ENCODE data around the gene P3H4.
"Not testable (repeated sequence)": the region's sequence is repeated elsewhere in the genome, so short reads cannot be mapped to it uniquely, and the experiment has no call there.

Gene P3H4

GRCh38 chr17:41811549-41812380 lies at the start of gene P3H4:
Gene P3H4 (minus strand): TSS chr17:41811949. CDS start chr17:41811915, 34 bp downstream.
- peak; percentile 57 for DNase-seq

GRCh38 chr17:41860254-41860931 lies 48.6 kb upstream of the P3H4 start:
- DNase-seq, result no peak

GRCh38 chr17:41851382-41851781 lies 39.6 kb upstream of the P3H4 start:
- DNase-seq, result not testable (repeated sequence)

- DNase-seq, result no peak
Observed at GRCh38 chr17:41849251-41849990, 37.7 kb upstream of the P3H4 start.

- no peak for DNase-seq
Observed at GRCh38 chr17:41848788-41849187, 37.0 kb upstream of the P3H4 start.

GRCh38 chr17:41844971-41845370 lies 33.2 kb upstream of the P3H4 start:
- DNase-seq, result no peak

GRCh38 chr17:41840781-41841180 lies 29.0 kb upstream of the P3H4 start:
- DNase-seq, result not testable (repeated sequence)

- DNase-seq, result not testable (repeated sequence)
Observed at GRCh38 chr17:41839448-41839847, 27.7 kb upstream of the P3H4 start.

GRCh38 chr17:41837761-41838538 lies 26.2 kb upstream of the P3H4 start, which contains the start of gene KLHL10:
Gene KLHL10 (plus strand): TSS chr17:41837825. CDS start chr17:41837933, 108 bp downstream.
- DNase-seq, result no peak

- DNase-seq, result no peak
Observed at GRCh38 chr17:41836550-41837196, 24.9 kb upstream of the P3H4 start.

GRCh38 chr17:41835800-41836549 lies 24.2 kb upstream of the P3H4 start, which contains the start of gene NT5C3B:
Gene NT5C3B (minus strand): TSS chr17:41836232. CDS start chr17:41836193, 39 bp downstream.
- no peak for DNase-seq

GRCh38 chr17:41835214-41835799 lies 23.6 kb upstream of the P3H4 start:
- no peak for DNase-seq

- not testable (repeated sequence) for DNase-seq
Observed at GRCh38 chr17:41829961-41830360, 18.2 kb upstream of the P3H4 start.

GRCh38 chr17:41825175-41825845 lies 13.6 kb upstream of the P3H4 start:
- no peak for DNase-seq

GRCh38 chr17:41824086-41824485 lies 12.3 kb upstream of the P3H4 start:
- no peak for DNase-seq

- DNase-seq, result no peak
Observed at GRCh38 chr17:41823580-41823979, 11.8 kb upstream of the P3H4 start.

- no peak for DNase-seq
Observed at GRCh38 chr17:41823141-41823524, 11.4 kb upstream of the P3H4 start.

GRCh38 chr17:41822216-41823140 lies 10.7 kb upstream of the P3H4 start:
- no peak for DNase-seq

GRCh38 chr17:41821776-41822175 lies 10.0 kb upstream of the P3H4 start:
- DNase-seq, result no peak
